Stimulated activated naive CD4-positive, alpha-beta T cell (primary cell): ENCODE results near the gene SERPINB1.
"Not testable (repeated sequence)": the region's sequence is repeated elsewhere in the genome, so short reads cannot be mapped to it uniquely, and the experiment has no call there.

Source experiments
- DNase-seq, 6 experiments: peaks; one replicate each; lab custom pipeline; 2025; lab: John Stamatoyannopoulos, UW

SERPINB1 gene

GRCh38 chr6:2866171-2866846 is 24.6 kb upstream of the SERPINB1 start:
- no peak for DNase-seq

- no peak for DNase-seq
These were observed 24.1 kb upstream of the SERPINB1 start for GRCh38 chr6:2865694-2866151.

DNA sequence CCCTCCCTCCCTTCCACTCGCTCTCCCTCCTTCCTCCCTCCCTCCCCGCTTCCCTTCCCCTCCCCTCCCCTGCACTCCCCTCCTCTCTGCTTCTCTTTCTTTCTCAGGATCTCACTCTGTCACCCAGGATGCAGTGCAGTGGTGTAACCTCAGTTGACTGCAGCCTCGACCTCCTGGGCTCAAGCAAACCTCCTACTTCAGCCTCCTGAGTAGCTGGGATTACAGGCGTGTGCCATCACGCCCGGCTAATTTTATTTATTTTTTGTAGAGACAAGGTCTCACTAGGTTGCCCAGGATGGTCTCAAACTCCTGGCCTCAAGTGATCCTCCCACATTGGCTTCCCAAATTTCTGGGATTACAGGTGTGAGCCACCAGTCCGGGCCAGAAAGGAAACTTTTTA is 23.6 kb upstream of the SERPINB1 start:
- DNase-seq: no peak

- DNase-seq: no peak
These were observed 22.2 kb upstream of the SERPINB1 start for GRCh38 chr6:2863901-2864300.

DNA sequence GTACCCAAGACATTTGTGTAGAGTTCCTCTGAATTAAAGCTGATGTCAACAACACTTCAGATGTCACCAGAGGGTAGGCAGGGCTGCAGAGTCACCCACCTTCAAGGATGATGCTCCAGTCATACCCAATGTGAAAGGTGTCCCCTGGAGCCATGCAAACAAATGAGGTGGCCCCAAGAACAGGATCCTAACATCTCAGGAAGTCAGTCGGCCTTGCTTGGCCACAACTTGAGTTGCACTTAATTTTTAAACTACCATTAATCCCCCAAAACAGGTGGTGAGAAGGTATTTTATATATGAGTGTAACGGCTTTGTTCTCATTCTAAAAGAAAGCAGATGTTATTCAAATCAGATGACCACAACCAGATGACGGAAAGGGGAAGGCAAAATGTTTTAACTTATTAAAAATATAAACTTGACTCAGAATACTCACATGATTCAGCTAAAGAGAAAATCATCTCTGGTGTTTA is 21.1 kb upstream of the SERPINB1 start:
- DNase-seq: no peak

DNA sequence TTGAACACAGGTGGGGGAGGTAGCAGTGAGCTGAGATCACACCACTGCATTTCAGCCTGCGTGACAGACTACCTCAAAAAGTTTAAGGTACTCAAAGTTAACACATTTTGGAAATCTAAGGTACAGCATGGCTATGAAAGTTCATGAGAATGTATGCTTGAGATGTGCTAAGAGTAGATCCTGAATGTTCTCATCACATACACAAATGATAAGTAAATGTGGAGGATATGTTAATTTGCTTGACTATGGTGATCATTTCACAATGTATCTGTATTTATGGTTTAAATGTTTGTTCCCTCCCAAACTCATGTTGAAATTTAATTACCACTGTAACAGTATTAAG is 20.1 kb upstream of the SERPINB1 start:
- DNase-seq: no peak

DNA sequence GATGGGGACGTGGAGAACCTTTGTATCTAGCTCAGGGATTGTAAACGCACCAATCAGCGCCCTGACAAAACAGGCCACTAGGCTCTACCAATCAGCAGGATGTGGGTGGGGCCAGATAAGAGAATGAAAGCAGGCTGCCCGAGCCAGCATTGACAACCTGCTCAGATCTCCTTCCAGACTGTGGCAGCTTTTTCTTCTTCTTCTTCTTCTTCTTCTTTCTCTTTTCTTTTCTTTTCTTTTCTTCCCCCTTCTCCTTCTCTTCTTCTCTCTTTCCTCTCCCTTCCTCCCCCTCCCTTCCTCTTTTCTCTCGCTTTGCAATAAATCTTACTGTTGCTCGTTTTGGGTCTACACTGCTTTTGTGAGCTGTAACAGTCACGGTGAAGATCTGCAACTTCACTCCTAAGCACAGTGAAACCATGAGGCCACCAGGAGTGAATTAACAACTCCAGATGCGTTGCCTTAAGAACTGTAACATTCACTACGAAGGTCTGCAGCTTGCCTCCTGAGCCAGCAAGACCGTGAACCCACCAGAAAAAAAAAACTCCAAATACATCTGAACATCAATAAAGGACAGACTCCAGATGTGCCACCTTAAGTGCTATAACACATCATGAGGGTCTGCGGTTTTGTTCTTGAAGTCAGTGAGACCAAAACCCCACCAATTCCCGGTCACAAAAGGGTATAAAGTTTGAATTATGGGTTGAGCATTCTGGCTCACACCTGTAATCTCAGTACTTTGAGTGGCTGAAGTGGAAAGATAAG is 19.6 kb upstream of the SERPINB1 start:
- peak in 3 of 6 experiments; percentile 19 to 30 (median 21) for DNase-seq

- not testable (repeated sequence) for DNase-seq
These were observed 19.0 kb upstream of the SERPINB1 start for GRCh38 chr6:2860706-2861059.

GRCh38 chr6:2859798-2860705 is 18.4 kb upstream of the SERPINB1 start:
- DNase-seq: not testable (repeated sequence)

DNA sequence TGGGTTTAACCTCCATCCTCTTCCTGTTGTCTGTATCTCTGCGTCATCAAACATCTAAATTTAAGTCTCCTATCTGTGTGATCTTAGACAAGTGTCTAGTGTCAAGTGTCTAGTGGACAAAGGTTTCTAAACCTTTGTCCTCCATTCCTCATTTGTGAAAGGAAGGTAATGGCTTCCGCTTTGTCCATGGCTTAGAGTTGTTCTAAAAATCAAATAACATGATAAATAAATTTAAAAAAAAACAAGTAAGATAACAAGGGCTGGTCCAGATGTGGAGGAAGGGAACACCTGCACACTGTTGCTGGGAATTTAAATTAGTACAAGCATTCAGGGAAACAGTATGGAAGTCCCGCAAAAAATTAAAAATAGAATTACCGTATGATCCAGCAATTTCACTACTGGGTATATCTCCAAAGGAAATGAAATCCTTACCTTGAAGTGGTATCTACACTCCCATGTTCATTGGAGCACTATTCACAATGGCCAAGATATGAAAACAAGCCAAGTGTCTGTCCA is 17.6 kb upstream of the SERPINB1 start:
- DNase-seq: peak in 2 of 6 experiments; percentile 75 to 78

DNA sequence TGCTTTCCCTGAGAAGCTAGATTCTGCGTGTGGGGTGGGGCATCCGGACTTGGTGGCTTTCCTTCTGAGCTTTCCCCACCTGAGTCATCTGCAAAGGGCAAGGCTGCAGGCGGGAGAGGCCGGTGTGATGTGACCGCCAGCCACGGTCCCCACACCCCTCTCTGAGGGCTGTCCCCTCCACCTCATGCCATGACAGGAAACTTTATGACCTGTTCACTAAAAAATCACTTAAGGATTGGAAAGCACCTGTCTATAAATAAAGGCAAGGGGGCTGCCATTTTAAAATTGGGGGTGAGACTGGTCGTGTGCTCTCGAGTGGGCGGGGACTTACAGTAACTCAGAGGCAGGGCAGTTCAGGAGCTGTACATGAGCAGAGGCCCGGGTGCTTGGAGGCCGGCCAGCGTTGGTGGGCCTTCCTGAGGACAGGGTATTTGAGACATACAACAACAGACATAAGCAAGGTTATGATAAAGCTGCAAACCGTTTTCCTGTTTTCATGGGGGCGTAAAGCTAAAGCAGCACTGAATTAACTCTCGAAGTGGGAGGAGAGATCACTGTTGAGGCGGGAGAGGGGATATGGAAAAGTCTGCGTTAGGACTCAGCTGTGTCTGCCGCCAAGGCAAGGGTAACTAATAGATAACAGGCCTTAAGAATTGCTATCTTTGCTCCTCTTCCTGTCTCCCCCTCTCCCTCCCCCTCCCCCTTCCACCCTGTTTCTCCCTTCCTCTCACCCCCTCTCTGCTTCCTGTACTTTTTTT is 16.1 kb upstream of the SERPINB1 start:
- DNase-seq: peak; percentile 11 to 67 (median 44)

- no peak for DNase-seq
These were observed 15.5 kb upstream of the SERPINB1 start for GRCh38 chr6:2857185-2857579.

DNA sequence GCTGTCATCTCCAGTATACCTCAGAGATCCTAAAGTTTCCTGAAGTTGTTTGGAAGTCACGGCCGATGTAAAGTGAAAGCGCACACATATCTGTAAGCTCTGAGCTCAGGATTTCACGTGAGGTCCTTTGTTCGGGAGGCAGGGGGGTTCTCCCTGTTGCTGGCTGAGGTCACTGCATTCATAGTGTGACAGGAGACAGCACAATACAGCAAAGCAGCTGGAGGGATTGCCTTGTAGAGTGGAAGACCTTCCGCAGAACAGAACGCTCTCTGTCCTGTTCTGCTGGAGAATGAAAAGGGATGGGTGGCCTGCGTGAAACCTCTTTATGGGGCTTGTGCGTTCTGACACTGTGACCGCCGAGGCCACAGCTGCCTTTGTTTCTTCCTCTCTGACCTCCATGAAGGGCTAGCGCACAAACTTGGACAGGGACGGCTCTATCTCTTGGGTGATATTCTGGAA is 13.4 kb upstream of the SERPINB1 start:
- DNase-seq: no peak

- no peak for DNase-seq
These were observed 12.8 kb upstream of the SERPINB1 start for GRCh38 chr6:2854396-2854982.

GRCh38 chr6:2853769-2854395 is 12.2 kb upstream of the SERPINB1 start:
- DNase-seq: peak in 5 of 6 experiments; percentile 12 to 46 (median 35)

DNA sequence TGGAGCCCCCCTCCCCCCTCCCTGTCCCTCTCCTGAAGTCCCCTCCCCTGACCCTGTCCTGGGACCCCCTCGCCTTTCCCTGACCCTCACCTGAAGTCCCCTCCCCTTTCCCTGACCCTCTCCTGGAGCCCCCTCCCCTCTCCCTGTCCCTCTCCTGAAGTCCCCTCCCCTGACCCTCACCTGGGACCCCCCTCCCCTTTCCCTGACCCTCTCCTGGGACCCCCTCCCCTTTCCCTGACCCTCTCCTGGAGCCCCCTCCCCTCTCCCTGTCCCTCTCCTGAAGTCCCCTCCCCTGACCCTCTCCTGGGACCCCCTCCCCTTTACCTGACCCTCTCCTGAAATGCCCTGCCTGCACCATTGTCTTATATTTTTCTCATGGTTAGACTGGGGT is 11.7 kb upstream of the SERPINB1 start:
- not testable (repeated sequence) for DNase-seq

DNA sequence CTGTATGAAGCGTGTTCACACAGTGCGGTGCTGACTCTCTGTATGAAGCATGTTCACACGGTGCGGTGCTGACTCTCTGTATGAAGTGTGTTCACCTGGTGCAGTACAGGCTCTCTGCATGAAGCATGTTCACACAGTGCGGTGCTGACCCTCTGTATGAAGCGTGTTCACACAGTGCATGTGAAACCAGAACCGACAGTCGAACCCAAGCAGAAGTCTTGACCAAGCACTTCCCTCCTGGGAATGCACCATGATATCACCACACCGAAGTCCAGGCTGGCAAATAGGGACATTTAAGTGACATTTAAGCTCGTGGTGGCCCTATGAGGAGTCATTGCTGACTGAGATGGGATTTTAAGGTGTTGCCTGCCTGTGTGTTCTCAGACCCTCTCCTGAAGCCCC is 11.3 kb upstream of the SERPINB1 start:
- no peak for DNase-seq

DNA sequence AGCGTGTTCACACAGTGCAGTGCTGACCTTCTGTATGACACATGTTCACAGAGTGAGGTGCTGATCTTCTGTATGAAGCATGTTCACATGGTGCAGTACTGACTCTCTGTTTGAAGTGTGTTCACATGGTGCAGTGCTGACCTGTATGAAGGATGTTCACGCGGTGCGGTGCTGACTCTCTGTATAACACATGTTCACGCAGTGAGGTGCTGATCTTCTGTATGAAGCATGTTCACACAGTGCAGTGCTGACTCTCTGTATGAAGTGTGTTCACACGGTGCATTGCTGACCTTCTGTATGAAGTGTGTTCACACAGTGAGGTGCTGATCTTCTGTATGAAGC is 10.8 kb upstream of the SERPINB1 start:
- no peak for DNase-seq

DNA sequence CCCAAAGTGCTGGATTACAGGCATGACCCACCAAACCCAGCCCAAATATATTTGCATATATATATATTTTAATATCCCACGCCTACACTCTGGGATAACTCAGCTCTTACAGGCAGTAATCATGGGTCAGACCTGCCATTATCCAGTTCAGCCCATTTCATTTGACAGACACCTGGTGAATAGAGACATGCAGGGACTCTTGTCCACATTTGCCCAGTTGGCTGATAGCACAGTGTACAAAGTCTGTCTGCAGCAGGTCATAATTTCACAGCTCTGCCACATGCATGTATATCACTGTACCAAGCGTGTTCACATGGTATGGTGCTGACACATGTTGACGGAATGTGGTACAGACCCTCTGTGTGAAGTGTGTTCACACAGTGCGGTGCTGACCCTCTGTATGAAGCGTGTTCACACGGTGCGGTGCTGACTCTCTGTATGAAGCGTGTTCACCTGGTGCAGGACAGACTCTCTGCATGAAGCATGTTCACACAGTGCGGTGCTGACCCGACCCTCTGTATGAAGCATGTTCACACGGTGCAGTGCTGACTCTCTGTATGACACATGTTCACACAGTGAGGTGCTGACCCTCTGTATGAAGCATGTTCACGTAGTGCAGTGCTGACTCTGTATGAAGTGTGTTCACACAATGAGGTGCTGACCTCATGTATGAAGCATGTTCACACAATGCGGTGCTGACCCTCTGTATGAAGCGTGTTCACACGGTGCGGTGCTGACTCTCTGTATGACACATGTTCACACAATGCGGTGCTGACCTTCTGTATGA is 10.3 kb upstream of the SERPINB1 start:
- DNase-seq: no peak
